Uterus (tissue), 2 donors: Measurements from ENCODE around the gene EPB41L3.

Source experiments
- CTCF ChIP-seq, 4 experiments: fragments of 200-600 bp in 2 of 4; fragments of 450-650 bp in 2 of 4; sonication (generic) in 2 of 4; IDR thresholded peaks; one replicate each; pipeline ENCODE4 v1.5.1; 2016 to 2019; ENCODE audit warnings: antibody characterized with exemption in 4 of 4, mild to moderate bottlenecking in 2 of 4, moderate library complexity in 1 of 4
- POLR2A ChIP-seq, 2 donors: fragments of 450-650 bp; IDR thresholded peaks; one replicate each; pipeline ENCODE4 v1.6.1; 2016; ENCODE audit warnings: antibody characterized with exemption in 2 of 2, mild to moderate bottlenecking in 1 of 2, moderate library complexity in 1 of 2

GRCh38 chr18:5532066-5532465, 11.7 kb downstream of the EPB41L3 start:
- TF ChIP-seq POLR2A (IDR thresholded peaks at IDR 0.05) (no peak), CTCF (IDR thresholded peaks at IDR 0.05) (no peak)
